ENCODE results near the gene ERC1.

The ERC1 gene

GRCh38 chr12:1262011-1262410, 271.0 kb downstream of the ERC1 start:
- Histone ChIP-seq H3K36me3 (ENCODE audit: control insufficient read depth, insufficient read depth, low read length) (peaks cover 10% of the 10 kb centered on the region), H3K27ac (ENCODE audit: low read depth, low read length) (no peak overlapping the region), H3K9ac (ENCODE audit: low read length) (no peak overlapping the region), H3K4me1 (ENCODE audit: control insufficient read depth, insufficient read depth, low read length) (no peaks in the 10 kb centered on the region), H3K4me3 (ENCODE audit: low read depth, low read length) (no peak overlapping the region), H3K27me3 (ENCODE audit: control insufficient read depth, insufficient read depth, low read length) (no peaks in the 10 kb centered on the region), H3K9me3 (ENCODE audit: control insufficient read depth, insufficient read depth, low read depth, low read length) (no peaks in the 10 kb centered on the region)

- Histone ChIP-seq H3K9me3 (ENCODE audit: control insufficient read depth, insufficient read depth, low read depth, low read length) (no peaks in the 10 kb centered on the region), H3K27me3 (ENCODE audit: control insufficient read depth, insufficient read depth, low read length) (no peaks in the 10 kb centered on the region), H3K36me3 (ENCODE audit: control insufficient read depth, insufficient read depth, low read length) (peaks cover 10% of the 10 kb centered on the region), H3K4me1 (ENCODE audit: control insufficient read depth, insufficient read depth, low read length) (no peaks in the 10 kb centered on the region), H3K9ac (ENCODE audit: low read length) (no peak overlapping the region), H3K4me3 (ENCODE audit: low read depth, low read length) (no peak overlapping the region), H3K27ac (ENCODE audit: low read depth, low read length) (no peak overlapping the region)
These were observed 276.2 kb downstream of the ERC1 start for GRCh38 chr12:1267243-1267642.

- H3K9ac ChIP-seq (ENCODE audit: low read length) = no peak overlapping the region
- no peaks in the 10 kb centered on the region for H3K9me3 ChIP-seq (ENCODE audit: control insufficient read depth, insufficient read depth, low read depth, low read length)
- no peaks in the 10 kb centered on the region for H3K27me3 ChIP-seq (ENCODE audit: control insufficient read depth, insufficient read depth, low read length)
- no peak overlapping the region for H3K27ac ChIP-seq (ENCODE audit: low read depth, low read length)
- H3K36me3 ChIP-seq (ENCODE audit: control insufficient read depth, insufficient read depth, low read length) = no peaks in the 10 kb centered on the region; the same call in 1 of the 2 replicates
- H3K4me1 ChIP-seq (ENCODE audit: control insufficient read depth, insufficient read depth, low read length) = no peaks in the 10 kb centered on the region
- no peak overlapping the region for H3K4me3 ChIP-seq (ENCODE audit: low read depth, low read length)
These were observed 281.1 kb downstream of the ERC1 start for GRCh38 chr12:1272142-1272541.

- Histone ChIP-seq H3K9me3 (ENCODE audit: control insufficient read depth, insufficient read depth, low read depth, low read length) (no peaks in the 10 kb centered on the region), H3K4me1 (ENCODE audit: control insufficient read depth, insufficient read depth, low read length) (no peaks in the 10 kb centered on the region), H3K9ac (ENCODE audit: low read length) (no peak overlapping the region), H3K4me3 (ENCODE audit: low read depth, low read length) (no peak overlapping the region), H3K27ac (ENCODE audit: low read depth, low read length) (no peak overlapping the region), H3K36me3 (ENCODE audit: control insufficient read depth, insufficient read depth, low read length) (no peaks in the 10 kb centered on the region; the same call in 1 of the 2 replicates), H3K27me3 (ENCODE audit: control insufficient read depth, insufficient read depth, low read length) (no peaks in the 10 kb centered on the region)
These were observed 282.0 kb downstream of the ERC1 start for GRCh38 chr12:1273051-1273450.

- Histone ChIP-seq H3K36me3 (ENCODE audit: control insufficient read depth, insufficient read depth, low read length) (no peaks in the 10 kb centered on the region; the same call in 1 of the 2 replicates), H3K27ac (ENCODE audit: low read depth, low read length) (no peak overlapping the region), H3K4me3 (ENCODE audit: low read depth, low read length) (no peak overlapping the region), H3K9me3 (ENCODE audit: control insufficient read depth, insufficient read depth, low read depth, low read length) (no peaks in the 10 kb centered on the region), H3K4me1 (ENCODE audit: control insufficient read depth, insufficient read depth, low read length) (peaks cover 3% of the 10 kb centered on the region; the same call in 1 of the 2 replicates), H3K9ac (ENCODE audit: low read length) (no peak overlapping the region), H3K27me3 (ENCODE audit: control insufficient read depth, insufficient read depth, low read length) (no peaks in the 10 kb centered on the region)
These were observed 286.9 kb downstream of the ERC1 start for GRCh38 chr12:1277905-1278304.

- no peak overlapping the region for H3K27ac ChIP-seq (ENCODE audit: low read depth, low read length)
These were observed 288.0 kb downstream of the ERC1 start for GRCh38 chr12:1279050-1279449.

GRCh38 chr12:1280059-1280458, 289.0 kb downstream of the ERC1 start:
- peaks cover 6% of the 10 kb centered on the region; the same call in 1 of the 2 replicates for H3K4me1 ChIP-seq (ENCODE audit: control insufficient read depth, insufficient read depth, low read length)
- no peaks in the 10 kb centered on the region; the same call in 1 of the 2 replicates for H3K36me3 ChIP-seq (ENCODE audit: control insufficient read depth, insufficient read depth, low read length)
- no peaks in the 10 kb centered on the region for H3K9me3 ChIP-seq (ENCODE audit: control insufficient read depth, insufficient read depth, low read depth, low read length)
- no peak overlapping the region for H3K4me3 ChIP-seq (ENCODE audit: low read depth, low read length)
- H3K27ac ChIP-seq (ENCODE audit: low read depth, low read length) = no peak overlapping the region
- no peaks in the 10 kb centered on the region for H3K27me3 ChIP-seq (ENCODE audit: control insufficient read depth, insufficient read depth, low read length)
- H3K9ac ChIP-seq (ENCODE audit: low read length) = no peak overlapping the region

More at GRCh38 chr12:1279050-1279449, 288.0 kb downstream of the ERC1 start:
- Histone ChIP-seq H3K9ac (ENCODE audit: low read length) (no peak overlapping the region), H3K9me3 (ENCODE audit: control insufficient read depth, insufficient read depth, low read depth, low read length) (no peaks in the 10 kb centered on the region), H3K27me3 (ENCODE audit: control insufficient read depth, insufficient read depth, low read length) (no peaks in the 10 kb centered on the region), H3K36me3 (ENCODE audit: control insufficient read depth, insufficient read depth, low read length) (no peaks in the 10 kb centered on the region; the same call in 1 of the 2 replicates), H3K4me3 (ENCODE audit: low read depth, low read length) (no peak overlapping the region), H3K4me1 (ENCODE audit: control insufficient read depth, insufficient read depth, low read length) (peaks cover 6% of the 10 kb centered on the region; the same call in 1 of the 2 replicates)

- Histone ChIP-seq H3K9me3 (ENCODE audit: control insufficient read depth, insufficient read depth, low read depth, low read length) (no peaks in the 10 kb centered on the region), H3K4me1 (ENCODE audit: control insufficient read depth, insufficient read depth, low read length) (peaks cover 6% of the 10 kb centered on the region; the same call in 1 of the 2 replicates), H3K27ac (ENCODE audit: low read depth, low read length) (no peak overlapping the region), H3K4me3 (ENCODE audit: low read depth, low read length) (no peak overlapping the region), H3K27me3 (ENCODE audit: control insufficient read depth, insufficient read depth, low read length) (no peaks in the 10 kb centered on the region), H3K9ac (ENCODE audit: low read length) (no peak overlapping the region), H3K36me3 (ENCODE audit: control insufficient read depth, insufficient read depth, low read length) (no peaks in the 10 kb centered on the region)
These were observed 290.8 kb downstream of the ERC1 start for GRCh38 chr12:1281683-1282366.

GRCh38 chr12:1282670-1283315, 291.8 kb downstream of the ERC1 start:
- no peaks in the 10 kb centered on the region for H3K36me3 ChIP-seq (ENCODE audit: control insufficient read depth, insufficient read depth, low read length)
- no peak overlapping the region for H3K27ac ChIP-seq (ENCODE audit: low read depth, low read length)
- H3K9me3 ChIP-seq (ENCODE audit: control insufficient read depth, insufficient read depth, low read depth, low read length) = no peaks in the 10 kb centered on the region
- no peak overlapping the region for H3K9ac ChIP-seq (ENCODE audit: low read length)
- no peak overlapping the region for H3K4me3 ChIP-seq (ENCODE audit: low read depth, low read length)
- no peaks in the 10 kb centered on the region for H3K27me3 ChIP-seq (ENCODE audit: control insufficient read depth, insufficient read depth, low read length)
- H3K4me1 ChIP-seq (ENCODE audit: control insufficient read depth, insufficient read depth, low read length) = peaks cover 6% of the 10 kb centered on the region; the same call in 1 of the 2 replicates

- Histone ChIP-seq H3K27ac (ENCODE audit: low read depth, low read length) (no peak overlapping the region), H3K9me3 (ENCODE audit: control insufficient read depth, insufficient read depth, low read depth, low read length) (no peaks in the 10 kb centered on the region)
These were observed 292.3 kb downstream of the ERC1 start for GRCh38 chr12:1283316-1283715.

GRCh38 chr12:1284611-1285010, 293.6 kb downstream of the ERC1 start:
- Histone ChIP-seq H3K9ac (ENCODE audit: low read length) (no peak overlapping the region), H3K4me1 (ENCODE audit: control insufficient read depth, insufficient read depth, low read length) (peaks cover 6% of the 10 kb centered on the region; the same call in 1 of the 2 replicates), H3K9me3 (ENCODE audit: control insufficient read depth, insufficient read depth, low read depth, low read length) (no peaks in the 10 kb centered on the region), H3K36me3 (ENCODE audit: control insufficient read depth, insufficient read depth, low read length) (peaks cover under 1% of the 10 kb centered on the region; the same call in 1 of the 2 replicates), H3K27ac (ENCODE audit: low read depth, low read length) (no peak overlapping the region), H3K4me3 (ENCODE audit: low read depth, low read length) (no peak overlapping the region), H3K27me3 (ENCODE audit: control insufficient read depth, insufficient read depth, low read length) (no peaks in the 10 kb centered on the region)

More at GRCh38 chr12:1283316-1283715, 292.3 kb downstream of the ERC1 start:
- no peaks in the 10 kb centered on the region for H3K36me3 ChIP-seq (ENCODE audit: control insufficient read depth, insufficient read depth, low read length)
- no peak overlapping the region for H3K9ac ChIP-seq (ENCODE audit: low read length)
- H3K27me3 ChIP-seq (ENCODE audit: control insufficient read depth, insufficient read depth, low read length) = no peaks in the 10 kb centered on the region
- H3K4me1 ChIP-seq (ENCODE audit: control insufficient read depth, insufficient read depth, low read length) = peaks cover 6% of the 10 kb centered on the region; the same call in 1 of the 2 replicates
- H3K4me3 ChIP-seq (ENCODE audit: low read depth, low read length) = no peak overlapping the region

Measured in HUES6 (cell line).